Body of pancreas (tissue), 4 donors: ENCODE results near the gene GNAI2.

Experiments used
- CTCF ChIP-seq, 7 experiments: fragments of 450-650 bp in 4 of 7; fragments of 200-600 bp in 3 of 7; sonication (generic) in 3 of 7; IDR thresholded peaks; one replicate each; pipeline ENCODE4 v1.5.1; 2016 to 2019; ENCODE audit warnings: antibody characterized with exemption in 7 of 7
- POLR2A ChIP-seq, 3 donors: fragments of 450-650 bp; IDR thresholded peaks; one replicate each; pipeline ENCODE4 v1.6.1; 2016; ENCODE audit warnings: antibody characterized with exemption in 3 of 3, mild to moderate bottlenecking in 2 of 3

GRCh38 chr3:50269977-50270413 lies 34.0 kb downstream of the GNAI2 start:
- no peak for TF ChIP-seq CTCF (IDR thresholded peaks at IDR 0.05)
- no peak for TF ChIP-seq POLR2A (IDR thresholded peaks at IDR 0.05)
